Stimulated activated naive CD8-positive, alpha-beta T cell treated with anti-CD3 and anti-CD28 coated beads, Interleukin-15, amount 100 ng/mL, for 72 hours (primary cell): Measurements from ENCODE around the gene TMEM140.
"Not testable (repeated sequence)": the region's sequence is repeated elsewhere in the genome, so short reads cannot be mapped to it uniquely, and the experiment has no call there.

Source experiments
- ATAC-seq: fragments of 150-1000 bp; cut with Tn5 transposase; 2 replicates; pipeline ENCODE4 v1.10.0; 2021; ENCODE audit warnings: mild to moderate bottlenecking, moderate library complexity
- DNase-seq, 2 donors: peaks; one replicate each; pipeline ENCODE4 v3.0.0; 2021 to 2022
- H3K27ac Mint-ChIP-seq, 2 donors: one replicate each; pipeline ENCODE4 v1.8.0; 2022; ENCODE audit warnings: mild to moderate bottlenecking in 2 of 2, mixed read lengths in 2 of 2, moderate library complexity in 2 of 2
- H3K27me3 Mint-ChIP-seq: one replicate; pipeline ENCODE4 v1.8.0; 2022; ENCODE audit warnings: mixed read lengths
- H3K4me1 Mint-ChIP-seq: one replicate; pipeline ENCODE4 v1.8.0; 2022; ENCODE audit warnings: mild to moderate bottlenecking, mixed read lengths
- H3K4me3 Mint-ChIP-seq, 2 donors: one replicate each; pipeline ENCODE4 v1.8.0; 2022; ENCODE audit warnings: mild to moderate bottlenecking in 2 of 2, mixed read lengths in 2 of 2, moderate library complexity in 1 of 2
- H3K9me3 Mint-ChIP-seq, 2 donors: one replicate each; pipeline ENCODE4 v1.8.0; 2022; ENCODE audit warnings: mixed read lengths in 2 of 2

The TMEM140 gene

GRCh38 chr7:135147899-135148721 is at the start of gene TMEM140:
TSS of gene TMEM140 (plus strand) at chr7:135148072. CDS start at chr7:135164442, 16,370 bp downstream.
- peaks cover 0 to 7% of the 10 kb centered on the region in 2 donors for H3K9me3 Mint-ChIP-seq
- H3K27me3 Mint-ChIP-seq: no peaks in the 10 kb centered on the region
- ATAC-seq (peak; percentile 89), DNase-seq (peak; percentile 62 to 75)
- peak within 1 kb of the TSS; percentile 92 to 98 for H3K27ac Mint-ChIP-seq
- peak within 1 kb of the TSS; percentile 75 to 92 for H3K4me3 Mint-ChIP-seq
- H3K4me1 Mint-ChIP-seq: peaks cover 54% of the 10 kb centered on the region

GRCh38 chr7:135098391-135098790 is 49.5 kb upstream of the TMEM140 start:
- DNase-seq: no peak
- H3K27ac Mint-ChIP-seq: no peak overlapping the region
- peaks cover 5% of the 10 kb centered on the region for H3K4me1 Mint-ChIP-seq
- peaks cover 7 to 11% of the 10 kb centered on the region in 2 donors for H3K9me3 Mint-ChIP-seq
- no peak for ATAC-seq
- no peaks in the 10 kb centered on the region for H3K27me3 Mint-ChIP-seq
- no peak overlapping the region for H3K4me3 Mint-ChIP-seq

- ATAC-seq (no peak), DNase-seq (no peak)
- Mint-ChIP-seq H3K4me1 (peaks cover 5% of the 10 kb centered on the region), H3K27ac (no peak overlapping the region), H3K27me3 (no peaks in the 10 kb centered on the region), H3K9me3 (peaks cover 7 to 14% of the 10 kb centered on the region in 2 donors), H3K4me3 (no peak overlapping the region)
These were observed 47.0 kb upstream of the TMEM140 start for GRCh38 chr7:135100856-135101255.

- ATAC-seq: peak; percentile 99
- H3K27me3 Mint-ChIP-seq: no peaks in the 10 kb centered on the region
- peaks cover 5% of the 10 kb centered on the region for H3K4me1 Mint-ChIP-seq
- H3K4me3 Mint-ChIP-seq: no peak overlapping the region
- H3K27ac Mint-ChIP-seq: no peak overlapping the region
- peaks cover 10 to 17% of the 10 kb centered on the region in 2 donors for H3K9me3 Mint-ChIP-seq
- DNase-seq: no peak
These were observed 45.5 kb upstream of the TMEM140 start for GRCh38 chr7:135102372-135102771.

- H3K27ac Mint-ChIP-seq: no peak overlapping the region
- peaks cover 6 to 10% of the 10 kb centered on the region in 2 donors for H3K9me3 Mint-ChIP-seq
- no peaks in the 10 kb centered on the region for H3K27me3 Mint-ChIP-seq
- H3K4me1 Mint-ChIP-seq: no peaks in the 10 kb centered on the region
- DNase-seq (no peak), ATAC-seq (no peak)
- H3K4me3 Mint-ChIP-seq: no peak overlapping the region
These were observed 38.3 kb upstream of the TMEM140 start for GRCh38 chr7:135109562-135109961.

GRCh38 chr7:135109976-135110375 is 37.9 kb upstream of the TMEM140 start:
- no peak for ATAC-seq
- no peaks in the 10 kb centered on the region for H3K27me3 Mint-ChIP-seq
- no peak overlapping the region for H3K27ac Mint-ChIP-seq
- DNase-seq: no peak
- H3K9me3 Mint-ChIP-seq: peaks cover 6 to 14% of the 10 kb centered on the region in 2 donors
- no peak overlapping the region for H3K4me3 Mint-ChIP-seq
- no peaks in the 10 kb centered on the region for H3K4me1 Mint-ChIP-seq

- no peaks in the 10 kb centered on the region for H3K27me3 Mint-ChIP-seq
- ATAC-seq (no peak), DNase-seq (no peak)
- H3K4me1 Mint-ChIP-seq: no peaks in the 10 kb centered on the region
- peaks cover 6 to 9% of the 10 kb centered on the region in 2 donors for H3K9me3 Mint-ChIP-seq
- H3K27ac Mint-ChIP-seq: no peak overlapping the region
- H3K4me3 Mint-ChIP-seq: no peak overlapping the region
These were observed 36.5 kb upstream of the TMEM140 start for GRCh38 chr7:135111379-135111778.

GRCh38 chr7:135114622-135115021 is 33.2 kb upstream of the TMEM140 start:
- peaks cover 0 to 9% of the 10 kb centered on the region in 2 donors for H3K9me3 Mint-ChIP-seq
- no peak for ATAC-seq
- DNase-seq: no peak
- no peaks in the 10 kb centered on the region for H3K27me3 Mint-ChIP-seq
- H3K27ac Mint-ChIP-seq: no peak overlapping the region
- no peak overlapping the region for H3K4me3 Mint-ChIP-seq
- no peaks in the 10 kb centered on the region for H3K4me1 Mint-ChIP-seq

GRCh38 chr7:135117096-135117495 is 30.8 kb upstream of the TMEM140 start:
- ATAC-seq (no peak), DNase-seq (no peak)
- H3K9me3 Mint-ChIP-seq: peaks cover 10 to 18% of the 10 kb centered on the region in 2 donors
- H3K27ac Mint-ChIP-seq: no peak overlapping the region
- no peaks in the 10 kb centered on the region for H3K27me3 Mint-ChIP-seq
- H3K4me3 Mint-ChIP-seq: no peak overlapping the region
- H3K4me1 Mint-ChIP-seq: no peaks in the 10 kb centered on the region

GRCh38 chr7:135121868-135122267 is 26.0 kb upstream of the TMEM140 start:
- Mint-ChIP-seq H3K27ac (no peak overlapping the region), H3K9me3 (peaks cover 17 to 51% of the 10 kb centered on the region in 2 donors), H3K27me3 (no peaks in the 10 kb centered on the region), H3K4me3 (no peak overlapping the region), H3K4me1 (no peaks in the 10 kb centered on the region)
- ATAC-seq (no peak), DNase-seq (no peak)

GRCh38 chr7:135124631-135125030 is 23.2 kb upstream of the TMEM140 start:
- H3K27ac Mint-ChIP-seq, H3K4me3 Mint-ChIP-seq, H3K27me3 Mint-ChIP-seq, DNase-seq, H3K4me1 Mint-ChIP-seq, ATAC-seq: not testable (repeated sequence)
- H3K9me3 Mint-ChIP-seq: peaks cover 17 to 59% of the 10 kb centered on the region in 2 donors

- no peaks in the 10 kb centered on the region for H3K4me1 Mint-ChIP-seq
- no peaks in the 10 kb centered on the region for H3K27me3 Mint-ChIP-seq
- H3K4me3 Mint-ChIP-seq: no peak overlapping the region
- ATAC-seq (no peak), DNase-seq (no peak)
- no peak overlapping the region for H3K27ac Mint-ChIP-seq
- peaks cover 0 to 46% of the 10 kb centered on the region in 2 donors for H3K9me3 Mint-ChIP-seq
These were observed 18.9 kb upstream of the TMEM140 start for GRCh38 chr7:135128931-135129330.

GRCh38 chr7:135129579-135129978 is 18.3 kb upstream of the TMEM140 start:
- DNase-seq (no peak), ATAC-seq (no peak)
- Mint-ChIP-seq H3K9me3 (peaks cover 0 to 39% of the 10 kb centered on the region in 2 donors), H3K4me1 (no peaks in the 10 kb centered on the region), H3K27ac (no peak overlapping the region), H3K27me3 (no peaks in the 10 kb centered on the region), H3K4me3 (no peak overlapping the region)

- Mint-ChIP-seq H3K27ac (peak overlapping the region; percentile 30 to 45), H3K9me3 (peaks cover 5 to 6% of the 10 kb centered on the region in 2 donors), H3K4me1 (peaks cover 35% of the 10 kb centered on the region), H3K4me3 (peak overlapping the region in 1 of 2 donors; percentile 16), H3K27me3 (no peaks in the 10 kb centered on the region)
- DNase-seq (no peak), ATAC-seq (no peak)
These were observed 3.8 kb upstream of the TMEM140 start for GRCh38 chr7:135143885-135144668.

- H3K4me3 Mint-ChIP-seq: peak overlapping the region; percentile 75 to 92
- DNase-seq (peak; percentile 31 to 39), ATAC-seq (peak; percentile 24)
- H3K4me1 Mint-ChIP-seq: peaks cover 54% of the 10 kb centered on the region
- H3K27me3 Mint-ChIP-seq: no peaks in the 10 kb centered on the region
- peak overlapping the region; percentile 92 to 98 for H3K27ac Mint-ChIP-seq
- no peaks in the 10 kb centered on the region for H3K9me3 Mint-ChIP-seq
These were observed 452 bp upstream of the TMEM140 start for GRCh38 chr7:135147341-135147898.
